Upper lobe of left lung (tissue), 6 donors: ENCODE results near the gene NDFIP2. TPM values are rescaled to one million over a fixed set of nuclear protein-coding genes. Genes with fewer than 3 reads are reported as not detected.

Experiments
- ATAC-seq, 2 donors: fragments of 200-7000 bp; cut with Tn5 transposase; one replicate each; pipeline ENCODE4 v1.9.1; 2022; ENCODE audit warnings: mild to moderate bottlenecking in 2 of 2, moderate library complexity in 2 of 2; ENCODE audit not compliant: low FRiP score in 2 of 2
- DNase-seq, 2 donors: peaks; one replicate each; pipeline ENCODE4 v3.0.0-alpha.2; 2019 to 2020
- H3K27ac ChIP-seq, 4 donors: fragments of 200-600 bp; sonication (generic); one replicate each; pipeline ENCODE4 v1.5.1; 2016 to 2019
- H3K27me3 ChIP-seq, 4 donors: fragments of 200-600 bp; sonication (generic); one replicate each; pipeline ENCODE4 v1.5.1; 2017 to 2019
- H3K36me3 ChIP-seq, 4 donors: fragments of 200-600 bp; sonication (generic); one replicate each; pipeline ENCODE4 v1.5.1; 2016 to 2019
- H3K4me1 ChIP-seq, 4 donors: fragments of 200-600 bp; sonication (generic); one replicate each; pipeline ENCODE4 v1.5.1; 2018 to 2019
- H3K4me3 ChIP-seq, 4 donors: fragments of 200-600 bp; sonication (generic); one replicate each; pipeline ENCODE4 v1.5.1; 2017 to 2019; ENCODE audit warnings: mild to moderate bottlenecking in 2 of 4, moderate library complexity in 1 of 4
- H3K9me3 ChIP-seq, 4 donors: fragments of 200-600 bp; sonication (generic); one replicate each; pipeline ENCODE4 v1.5.1; 2018 to 2019
- CTCF ChIP-seq, 6 experiments: fragments of 450-650 bp in 4 of 6; fragments of 200-600 bp in 2 of 6; sonication (generic) in 2 of 6; IDR thresholded peaks; one replicate each; pipeline ENCODE4 v1.5.1; 2016 to 2019; ENCODE audit warnings: antibody characterized with exemption in 6 of 6
- EP300 ChIP-seq, 4 donors: sonication (generic); formaldehyde crosslinking; IDR thresholded peaks; one replicate each; pipeline ENCODE4 v1.5.1; 2017; ENCODE audit warnings: antibody characterized with exemption in 4 of 4, control low read depth in 2 of 4
- POLR2A ChIP-seq, 4 donors: fragments of 450-650 bp; IDR thresholded peaks; one replicate each; pipeline ENCODE4 v1.5.1; 2016 to 2017; ENCODE audit warnings: antibody characterized with exemption in 4 of 4, mild to moderate bottlenecking in 2 of 4
- POLR2AphosphoS5 ChIP-seq, 2 donors: sonication (generic); formaldehyde crosslinking; IDR thresholded peaks; one replicate each; pipeline ENCODE4 v1.5.1; 2017; ENCODE audit warnings: antibody characterized with exemption in 2 of 2
- WGBS, 2 donors: methylation state at CpG; one replicate each; pipeline ENCODE4 v1.1.5; 2017 to 2018; 5-methylcytosine and 5-hydroxymethylcytosine counted together
- total RNA-seq, 6 donors: library from RNA; depleted of rRNA in 4 of 6; stranded (reverse); fragments of >200 nt in 4 of 6; gene quantifications; one replicate each; pipeline versions ENCODE4 v1.1.0 to v1.2.1, GENCODE V29; 2016 to 2021
- donor health status: DM: no; HTN: no; CAD: no; lungs with moderate emphysema.
- donor health status: DM: no; HTN: yes; CAD: no; lungs with severe emphysema.

The NDFIP2 gene
- total RNA-seq, 6 donors from 2014 or later, result 8.4 to 37.2 (median 26.2) TPM

GRCh38 chr13:79447141-79447540 lies 33.8 kb upstream of the NDFIP2 start:
- Histone ChIP-seq H3K9me3 (no peaks in the 10 kb centered on the region), H3K36me3 (no peaks in the 10 kb centered on the region), H3K27ac (no peak overlapping the region), H3K4me1 (peaks cover 0 to 4% (median 0%) of the 10 kb centered on the region in 4 donors), H3K4me3 (no peak overlapping the region), H3K27me3 (no peaks in the 10 kb centered on the region)
- no peak for TF ChIP-seq CTCF (IDR thresholded peaks at IDR 0.05)
- TF ChIP-seq POLR2A (IDR thresholded peaks at IDR 0.05), result no peak
- no peak for TF ChIP-seq EP300 (IDR thresholded peaks at IDR 0.05)
- no peak for TF ChIP-seq POLR2AphosphoS5 (IDR thresholded peaks at IDR 0.05)
- ATAC-seq (no peak), DNase-seq (no peak)
- 87 to 90% methylated on average over 4 of the region's 4 CpGs for WGBS, 2 donors

GRCh38 chr13:79447741-79448140 lies 33.2 kb upstream of the NDFIP2 start:
- H3K27me3 ChIP-seq, result no peaks in the 10 kb centered on the region
- TF ChIP-seq POLR2A (IDR thresholded peaks at IDR 0.05) (no peak), EP300 (IDR thresholded peaks at IDR 0.05) (no peak), POLR2AphosphoS5 (IDR thresholded peaks at IDR 0.05) (no peak), CTCF (IDR thresholded peaks at IDR 0.05) (no peak)
- no peaks in the 10 kb centered on the region for H3K9me3 ChIP-seq
- ATAC-seq (no peak), DNase-seq (no peak)
- H3K4me3 ChIP-seq, result no peak overlapping the region
- H3K36me3 ChIP-seq, result no peaks in the 10 kb centered on the region
- peaks cover 0 to 4% (median 0%) of the 10 kb centered on the region in 4 donors for H3K4me1 ChIP-seq
- 77 to 86% methylated on average over 2 of the region's 2 CpGs for WGBS, 2 donors
- no peak overlapping the region for H3K27ac ChIP-seq

GRCh38 chr13:79448413-79448812 lies 32.5 kb upstream of the NDFIP2 start:
- ATAC-seq, result no peak
- H3K27ac ChIP-seq, result no peak overlapping the region
- no peaks in the 10 kb centered on the region for H3K36me3 ChIP-seq
- no peak overlapping the region for H3K4me3 ChIP-seq
- TF ChIP-seq POLR2AphosphoS5 (IDR thresholded peaks at IDR 0.05), result no peak
- TF ChIP-seq EP300 (IDR thresholded peaks at IDR 0.05), result no peak
- no peak for TF ChIP-seq POLR2A (IDR thresholded peaks at IDR 0.05)
- no peak for TF ChIP-seq CTCF (IDR thresholded peaks at IDR 0.05)
- no peaks in the 10 kb centered on the region for H3K9me3 ChIP-seq
- WGBS, 2 donors, result 29 to 57% methylated on average over 1 of the region's 1 CpG
- H3K27me3 ChIP-seq, result no peaks in the 10 kb centered on the region
- DNase-seq, result no peak
- peaks cover 0 to 4% (median 0%) of the 10 kb centered on the region in 4 donors for H3K4me1 ChIP-seq

GRCh38 chr13:79450110-79450509 lies 30.8 kb upstream of the NDFIP2 start:
- ATAC-seq, result no peak
- Histone ChIP-seq H3K27ac (no peak overlapping the region), H3K9me3 (no peaks in the 10 kb centered on the region), H3K36me3 (no peaks in the 10 kb centered on the region), H3K4me3 (no peak overlapping the region), H3K27me3 (no peaks in the 10 kb centered on the region), H3K4me1 (peaks cover 0 to 4% (median 0%) of the 10 kb centered on the region in 4 donors)
- 93 to 94% methylated on average over 4 of the region's 4 CpGs for whole genome bisulfite sequencing, 2 donors
- TF ChIP-seq POLR2AphosphoS5 (IDR thresholded peaks at IDR 0.05) (no peak), CTCF (IDR thresholded peaks at IDR 0.05) (no peak), POLR2A (IDR thresholded peaks at IDR 0.05) (no peak), EP300 (IDR thresholded peaks at IDR 0.05) (no peak)
- DNase-seq, result no peak

GRCh38 chr13:79451500-79451962 lies 29.4 kb upstream of the NDFIP2 start:
- TF ChIP-seq POLR2A (IDR thresholded peaks at IDR 0.05), result no peak
- no peak for TF ChIP-seq CTCF (IDR thresholded peaks at IDR 0.05)
- TF ChIP-seq POLR2AphosphoS5 (IDR thresholded peaks at IDR 0.05), result no peak
- TF ChIP-seq EP300 (IDR thresholded peaks at IDR 0.05), result no peak
- ATAC-seq (peak in 1 of 2 donors; percentile 74), DNase-seq (peak in 1 of 2 donors; percentile 36)
- H3K9me3 ChIP-seq, result no peaks in the 10 kb centered on the region
- 47 to 48% methylated on average over 3 of the region's 3 CpGs for WGBS, 2 donors
- H3K4me3 ChIP-seq, result no peak overlapping the region
- H3K27me3 ChIP-seq, result no peaks in the 10 kb centered on the region
- H3K4me1 ChIP-seq, result peaks cover 0 to 4% (median 0%) of the 10 kb centered on the region in 4 donors
- no peaks in the 10 kb centered on the region for H3K36me3 ChIP-seq
- H3K27ac ChIP-seq, result no peak overlapping the region
